GM21528 (cell line): Measurements from ENCODE around the gene ETV6.

Experiments used
- ATAC-seq: cut with Tn5 transposase; IDR thresholded peaks from one replicate; pipeline ENCODE4 v1.9.1; 2021; ENCODE audit warnings: mild to moderate bottlenecking, moderate library complexity; ENCODE audit not compliant: unreplicated experiment, low FRiP score

Gene ETV6

GRCh38 chr12:11870041-11870451 lies 220.6 kb downstream of the ETV6 start:
- ATAC-seq = no peak

- ATAC-seq = no peak
These were observed 222.6 kb downstream of the ETV6 start for GRCh38 chr12:11872055-11872454.

GRCh38 chr12:11875414-11875935 lies 226.0 kb downstream of the ETV6 start:
- ATAC-seq = no peak

GRCh38 chr12:11876307-11876706 lies 226.8 kb downstream of the ETV6 start:
- ATAC-seq = no peak

DNA sequence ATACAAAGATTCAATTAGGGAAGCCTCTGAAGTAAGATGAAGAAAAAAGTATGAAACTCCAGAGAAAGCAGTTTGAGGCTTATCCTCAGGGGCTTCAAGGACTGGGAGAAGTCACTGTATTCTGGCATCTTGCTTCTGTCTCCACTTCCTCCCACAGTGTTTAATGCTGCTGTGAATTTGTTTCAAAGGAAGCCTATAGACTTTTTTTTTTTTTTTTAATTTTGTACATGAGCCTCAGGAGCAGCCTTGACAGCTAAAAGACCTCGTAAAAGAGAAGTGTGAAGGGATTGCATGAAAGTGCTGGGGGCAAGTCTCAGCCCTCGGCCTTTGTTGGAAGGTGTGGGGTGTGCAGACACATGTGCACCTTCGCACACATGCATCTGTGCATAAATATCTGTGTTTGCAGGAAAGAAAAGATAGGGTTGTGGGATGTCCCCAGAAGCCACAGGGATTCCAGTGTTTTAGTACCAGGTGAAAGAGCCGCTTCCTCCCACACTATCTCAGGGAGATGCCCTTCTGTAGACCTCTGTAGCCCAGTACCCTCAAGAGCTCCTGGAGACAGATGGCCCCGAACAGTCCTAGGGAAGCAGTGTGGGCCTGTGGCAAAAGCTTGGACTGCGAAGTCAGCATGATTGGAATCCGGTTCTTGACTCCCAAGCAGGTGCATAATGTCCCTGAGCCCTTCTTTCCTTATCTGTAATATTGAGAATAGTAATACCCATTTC lies 227.8 kb downstream of the ETV6 start:
- no peak for ATAC-seq

DNA sequence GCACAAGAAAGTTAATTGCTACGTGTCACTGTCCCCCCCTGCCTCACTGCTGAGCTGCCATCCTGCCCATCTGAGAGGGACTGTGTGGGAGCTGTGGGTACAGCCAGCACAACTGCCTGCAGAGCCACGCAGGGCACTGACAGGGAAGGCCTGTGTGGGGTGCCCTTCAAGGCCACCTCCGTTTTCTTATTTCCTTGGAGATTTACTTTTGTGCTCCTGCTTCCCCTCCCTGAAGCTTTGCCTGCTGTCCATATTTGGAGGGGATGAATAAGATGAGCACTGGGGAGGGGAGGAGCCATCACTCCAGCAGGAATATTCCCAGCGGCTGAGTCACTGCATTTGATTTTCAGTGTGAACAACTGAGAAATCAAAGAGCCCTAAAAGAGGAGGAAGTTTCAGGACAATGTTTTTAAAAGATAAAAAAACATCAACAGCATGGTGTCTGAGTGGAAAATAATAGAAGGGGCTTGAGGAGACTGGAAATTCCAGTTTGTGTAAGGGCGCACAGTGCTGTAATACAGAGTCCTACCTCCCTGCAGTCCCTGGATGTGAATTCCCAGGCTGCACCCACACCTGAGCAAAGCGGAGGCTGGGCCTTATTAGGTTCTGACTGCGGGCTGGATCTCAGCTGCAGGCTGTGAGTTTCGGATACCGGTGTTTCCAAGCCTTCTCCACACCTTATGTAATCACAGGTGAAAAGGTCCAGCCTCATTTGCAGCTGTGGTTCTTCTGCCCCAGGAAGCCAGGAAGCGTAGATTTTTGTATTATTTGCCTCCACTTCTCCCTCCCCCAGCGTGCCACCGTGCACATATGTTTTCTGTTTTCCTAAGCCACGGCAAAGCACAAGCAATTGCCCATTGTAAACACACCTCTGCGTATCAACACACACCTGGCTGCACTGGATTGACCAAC lies 228.7 kb downstream of the ETV6 start:
- no peak for ATAC-seq

GRCh38 chr12:11879306-11879705 lies 229.8 kb downstream of the ETV6 start:
- no peak for ATAC-seq

GRCh38 chr12:11880381-11880780 lies 230.9 kb downstream of the ETV6 start:
- no peak for ATAC-seq

DNA sequence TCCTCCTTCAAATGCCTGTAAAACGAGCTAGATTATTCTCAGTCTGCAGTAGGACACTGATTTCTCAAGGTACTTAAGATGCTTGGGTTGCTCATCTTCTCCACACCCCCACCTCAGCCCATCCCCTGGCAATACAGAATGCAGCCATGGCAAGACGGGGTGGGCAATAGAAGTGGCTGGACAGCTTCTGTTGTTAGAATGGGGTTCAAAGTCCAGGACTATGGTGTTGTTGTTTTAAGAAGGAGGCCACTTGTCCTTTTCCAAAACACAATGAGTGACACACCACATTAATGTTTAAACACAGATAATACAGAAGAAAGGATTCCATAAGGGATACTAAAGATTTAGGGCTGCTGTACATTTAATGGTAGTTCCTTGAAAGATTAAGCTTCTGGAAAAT lies 232.4 kb downstream of the ETV6 start:
- ATAC-seq = no peak

- ATAC-seq = peak; percentile 54
These were observed 233.0 kb downstream of the ETV6 start for GRCh38 chr12:11882301-11883019.

DNA sequence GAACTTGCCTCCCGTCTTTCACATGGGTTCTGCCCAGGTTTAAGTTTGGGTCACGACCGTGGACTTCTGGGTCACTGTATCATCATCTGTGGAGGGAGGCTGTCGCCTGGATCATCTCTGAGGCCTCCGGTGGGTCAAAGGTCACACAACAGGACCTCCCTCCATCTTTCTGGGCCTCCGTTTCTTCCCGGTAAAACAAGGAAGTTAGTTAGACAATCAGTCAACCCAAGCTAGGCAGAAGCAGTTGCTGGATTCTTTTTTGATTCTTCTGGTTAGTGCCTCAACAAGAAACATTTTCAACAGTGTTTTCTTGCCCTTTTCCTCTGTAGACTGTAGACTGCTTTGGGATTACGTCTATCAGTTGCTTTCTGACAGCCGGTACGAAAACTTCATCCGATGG lies 234.6 kb downstream of the ETV6 start:
- no peak for ATAC-seq

DNA sequence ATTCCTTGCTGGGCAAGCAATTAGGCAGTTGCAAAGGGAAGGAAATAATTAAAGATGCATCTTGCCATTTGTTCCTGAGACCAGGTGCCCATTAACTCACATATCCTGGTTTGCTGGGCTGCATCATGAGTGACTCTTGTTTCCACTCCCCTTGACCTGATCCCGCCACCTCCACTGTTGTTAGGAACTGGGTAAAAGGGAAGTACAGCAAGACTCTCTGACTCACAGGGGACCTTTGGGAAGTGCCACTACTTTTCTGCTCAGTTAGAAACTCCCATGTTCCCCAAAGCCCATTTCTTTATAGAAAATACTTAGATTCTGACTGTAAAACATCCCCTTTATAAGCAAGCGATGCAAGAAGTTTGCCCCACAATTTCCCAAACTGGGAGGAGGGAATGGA lies 235.2 kb downstream of the ETV6 start:
- no peak for ATAC-seq

DNA sequence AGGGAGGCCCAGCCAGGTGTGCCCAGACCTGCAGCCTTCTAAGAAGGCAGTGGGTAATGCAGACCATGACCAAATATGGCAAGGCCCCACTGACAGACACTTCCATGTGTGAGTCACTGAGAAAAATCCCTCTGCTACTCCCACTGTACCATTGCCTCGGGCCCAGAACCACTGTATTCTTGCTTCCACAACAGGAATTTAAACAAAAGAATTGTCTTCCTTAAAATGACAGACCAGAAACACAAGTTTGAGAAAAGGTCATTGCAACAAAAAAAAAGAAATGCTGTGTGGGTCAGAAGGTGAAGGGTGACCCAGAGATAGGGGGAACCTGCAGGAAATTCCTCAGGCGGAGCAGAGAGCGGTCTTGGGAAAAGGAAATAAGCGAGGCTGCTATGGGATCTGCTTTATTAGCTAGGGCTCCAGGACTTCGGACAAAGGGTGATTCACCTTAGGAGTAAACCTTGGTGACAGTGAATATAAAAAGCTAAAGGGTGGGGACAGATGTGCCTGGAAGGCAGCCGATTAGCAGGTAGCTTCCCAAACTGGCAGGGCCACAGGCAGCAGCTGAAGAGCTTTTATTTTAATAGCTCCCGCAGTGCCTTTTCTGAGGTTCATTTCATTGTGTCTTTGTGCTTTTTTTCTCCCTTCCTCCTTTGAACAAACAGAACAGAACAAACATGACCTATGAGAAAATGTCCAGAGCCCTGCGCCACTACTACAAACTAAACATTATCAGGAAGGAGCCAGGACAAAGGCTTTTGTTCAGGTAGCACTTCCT lies 236.0 kb downstream of the ETV6 start:
- ATAC-seq = no peak

GRCh38 chr12:11886339-11886738 lies 236.9 kb downstream of the ETV6 start:
- no peak for ATAC-seq

GRCh38 chr12:11888029-11888428 lies 238.6 kb downstream of the ETV6 start:
- ATAC-seq = no peak

GRCh38 chr12:11891346-11891745 lies 241.9 kb downstream of the ETV6 start:
- ATAC-seq = no peak

- no peak for ATAC-seq
These were observed 242.4 kb downstream of the ETV6 start for GRCh38 chr12:11891754-11892386.

DNA sequence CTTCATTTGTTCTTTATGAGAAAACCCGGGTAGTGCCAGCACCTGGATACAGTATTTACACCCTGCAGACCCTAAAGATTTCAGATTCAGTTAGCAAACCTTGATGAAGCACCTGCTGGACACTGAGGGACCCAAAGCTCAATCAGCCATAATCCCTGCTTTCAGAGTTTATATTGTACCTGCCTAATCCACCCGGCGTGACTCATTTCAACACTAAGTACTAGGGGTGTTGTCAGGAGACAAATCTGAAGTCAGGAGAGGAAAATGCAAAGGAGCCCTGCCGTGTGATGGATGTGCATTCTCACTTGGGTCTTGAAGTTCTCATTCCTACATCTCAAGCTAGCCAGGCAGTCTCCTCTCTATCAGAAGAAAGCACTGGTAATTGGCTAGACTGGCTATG lies 244.5 kb downstream of the ETV6 start:
- no peak for ATAC-seq

- ATAC-seq = no peak
These were observed 245.4 kb downstream of the ETV6 start for GRCh38 chr12:11894890-11895289.
